Glomerular endothelial cell (primary cell): Measurements from ENCODE around the gene RAB36. TPM values are rescaled to one million over a fixed set of nuclear protein-coding genes. Genes with fewer than 3 reads are reported as not detected.
A peak's percentile ranks its signal among the peaks of the same experiment; 100 is the strongest.

Experiments
- DNase-seq: peaks from one replicate; pipeline ENCODE4 v3.0.0-alpha.2; 2011; ENCODE audit warnings: low read depth, low spot score; ENCODE audit errors: extremely low read depth
- total RNA-seq: library from RNA; depleted of rRNA; stranded (reverse); fragments of >200 nt; gene quantifications from 2 replicates; pipeline ENCODE4 v1.2.3, GENCODE V29; 2015

The RAB36 gene
- total RNA-seq, 1 donor from 2014 or later: 3.5 TPM

DNA sequence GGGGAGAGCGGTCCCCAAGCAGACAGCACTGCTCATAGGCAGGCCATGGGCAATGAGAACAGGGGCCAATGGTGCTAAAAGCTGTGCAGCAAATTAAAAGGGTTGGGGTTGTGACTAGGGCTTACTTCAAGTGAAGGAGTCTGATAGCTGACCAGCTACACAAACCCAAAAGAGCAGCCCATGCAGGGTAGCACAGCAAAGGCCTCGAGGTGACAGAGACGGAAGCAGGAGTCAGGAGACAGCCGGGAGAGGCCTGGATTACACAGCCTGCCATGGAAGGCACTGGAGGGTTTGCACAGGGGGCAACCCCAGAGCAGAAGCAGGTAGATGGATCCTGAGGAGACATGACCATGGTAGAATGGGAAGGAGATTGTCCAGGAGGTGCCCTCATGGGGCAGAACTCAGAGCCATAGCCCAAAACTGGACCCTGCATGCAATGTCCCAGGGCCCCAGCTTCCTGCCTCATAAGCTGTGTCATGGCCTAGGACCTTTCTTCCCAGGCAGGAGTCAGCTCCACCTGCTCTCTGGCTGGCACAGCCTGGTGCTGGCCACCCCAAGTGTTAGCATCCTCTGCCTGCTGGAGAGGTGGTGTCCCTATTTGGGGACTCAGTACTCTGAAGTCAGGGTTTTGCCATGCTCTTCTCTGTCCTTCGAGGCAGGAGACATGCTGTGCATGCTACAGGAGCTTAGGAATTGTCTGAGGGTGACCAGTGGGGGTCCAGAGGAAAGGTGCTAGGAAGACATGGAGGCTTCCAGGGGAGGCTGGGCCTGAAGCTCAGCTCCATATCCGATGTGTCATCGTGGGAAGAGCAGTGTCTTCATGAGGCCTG is 36.8 kb upstream of the RAB36 start:
- DNase-seq: no peak

GRCh38 chr22:23109079-23109347 is 36.3 kb upstream of the RAB36 start:
- no peak for DNase-seq

DNA sequence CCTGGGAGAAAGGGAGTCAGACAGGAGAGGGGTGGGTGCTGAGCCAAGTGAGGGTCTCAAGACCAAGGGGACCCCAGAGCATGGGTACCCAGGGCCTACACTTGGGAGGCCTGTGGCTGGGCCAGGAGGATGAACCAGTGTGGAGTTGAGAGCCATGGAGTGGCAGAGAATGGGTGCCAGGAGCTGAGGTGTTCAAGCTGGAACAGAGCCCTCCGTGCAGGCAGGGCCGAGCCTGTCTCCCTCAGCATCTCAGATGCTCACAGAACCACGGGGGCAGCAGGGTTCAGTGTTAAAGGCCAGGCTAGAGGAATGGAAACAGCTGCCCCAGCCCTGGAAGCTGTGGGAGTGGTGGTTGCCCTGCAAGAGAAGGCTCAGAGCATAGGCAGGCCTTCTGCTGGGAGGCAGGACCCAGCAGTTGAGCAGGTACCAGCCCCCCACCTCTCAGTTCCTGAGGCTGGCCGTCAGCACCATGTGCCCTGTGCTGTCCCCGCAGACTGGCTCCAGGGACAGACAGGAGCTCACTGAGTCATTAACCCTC is 35.8 kb upstream of the RAB36 start:
- DNase-seq: no peak

DNA sequence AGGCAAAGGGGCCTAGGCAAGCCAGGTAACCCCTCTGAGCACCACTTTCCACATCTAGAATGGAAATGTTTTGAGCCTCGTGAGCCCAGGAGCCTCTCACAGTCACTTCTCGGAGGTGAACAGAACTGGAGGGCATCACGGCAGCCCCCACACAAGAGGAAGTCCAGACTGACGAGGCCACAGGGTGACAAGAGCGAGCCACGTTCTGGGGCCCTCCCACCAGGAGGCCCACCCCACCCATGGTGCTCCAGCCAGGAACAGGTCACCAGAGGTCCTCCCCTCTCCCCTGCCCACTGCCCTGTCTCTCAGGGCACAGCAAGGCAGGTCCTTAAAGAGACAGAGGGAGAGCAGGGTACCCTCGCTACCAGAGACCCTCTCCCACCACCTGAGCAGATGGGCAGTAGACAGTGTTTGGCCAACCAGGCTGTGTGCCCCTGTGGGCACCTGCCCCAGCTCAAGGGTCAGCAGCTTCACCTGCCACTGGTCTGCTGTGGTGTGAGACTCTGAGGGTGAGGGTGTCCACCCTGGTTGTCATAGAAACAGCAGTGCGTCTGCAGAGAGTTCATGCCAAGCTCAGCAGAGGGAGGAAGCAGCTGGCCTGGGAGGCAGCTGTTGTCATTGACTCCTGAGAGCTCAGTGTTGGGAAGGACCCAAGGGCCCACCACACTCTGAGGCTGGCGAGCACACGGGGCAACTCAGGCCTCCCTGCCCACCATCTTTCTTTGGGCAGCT is 34.9 kb upstream of the RAB36 start:
- no peak for DNase-seq

GRCh38 chr22:23110922-23111527 is 34.3 kb upstream of the RAB36 start:
- DNase-seq: no peak

DNA sequence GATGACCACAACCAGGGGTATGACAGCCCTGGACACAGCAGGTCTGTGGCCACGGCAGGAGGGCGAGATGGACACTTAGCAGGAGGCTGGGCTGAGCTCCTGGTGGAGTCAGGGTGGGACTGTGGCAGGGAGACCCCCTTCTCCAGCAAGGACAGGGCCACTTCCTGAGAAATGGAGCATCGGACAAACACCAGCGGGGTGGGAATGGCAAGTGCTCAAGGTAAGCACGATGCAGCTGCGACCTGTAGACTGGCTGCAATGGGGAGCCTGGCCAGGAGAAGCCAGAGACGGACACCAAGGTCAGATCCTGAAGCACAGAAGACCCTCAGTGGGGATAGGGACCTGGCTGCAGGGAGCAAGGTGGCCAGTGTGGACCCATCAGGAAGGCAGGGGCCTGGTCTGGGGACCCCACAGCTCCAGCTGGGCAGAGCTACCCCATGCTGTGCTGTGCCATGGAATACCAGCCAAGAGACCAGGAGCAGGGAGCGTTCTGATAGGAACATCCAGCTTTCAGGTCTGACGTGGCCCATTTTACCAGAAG is 32.7 kb upstream of the RAB36 start:
- DNase-seq: no peak

DNA sequence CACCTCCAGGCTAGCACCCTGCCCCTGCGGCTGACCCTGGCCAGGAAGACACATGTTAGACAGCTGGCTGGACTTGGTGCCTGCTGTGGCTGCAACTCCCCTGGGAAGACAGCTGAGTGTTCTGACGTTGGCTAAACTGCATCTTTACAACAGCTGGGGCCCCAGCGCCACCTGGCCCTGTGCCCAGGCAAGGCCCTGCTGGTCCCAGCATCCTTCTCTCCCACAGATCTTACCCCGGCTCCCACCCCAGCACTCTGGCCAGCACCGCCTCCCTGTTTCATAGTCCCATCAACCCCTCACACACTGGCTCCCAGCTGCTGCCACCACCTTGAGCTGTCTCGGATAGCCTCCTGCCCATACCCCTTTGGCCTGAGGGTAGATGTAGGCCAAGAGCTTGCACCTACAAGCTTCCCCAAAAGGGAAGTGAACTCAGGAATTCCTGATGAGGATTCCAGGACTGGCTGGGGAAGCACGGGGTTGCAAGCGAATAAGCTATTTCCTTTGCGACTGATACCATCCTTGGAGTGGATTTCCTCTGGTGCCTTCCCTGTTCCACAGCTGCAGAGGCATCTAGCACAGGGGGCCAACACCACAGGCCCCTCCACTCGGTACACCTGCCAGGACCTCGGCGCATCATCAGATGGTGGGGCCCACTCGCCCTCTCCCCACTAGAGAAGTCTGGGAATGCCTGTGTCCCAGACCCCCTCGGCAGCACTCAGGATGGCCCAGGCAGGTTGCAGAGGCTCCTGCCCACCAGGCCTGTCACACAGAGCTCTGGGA is 32.0 kb upstream of the RAB36 start:
- no peak for DNase-seq

DNA sequence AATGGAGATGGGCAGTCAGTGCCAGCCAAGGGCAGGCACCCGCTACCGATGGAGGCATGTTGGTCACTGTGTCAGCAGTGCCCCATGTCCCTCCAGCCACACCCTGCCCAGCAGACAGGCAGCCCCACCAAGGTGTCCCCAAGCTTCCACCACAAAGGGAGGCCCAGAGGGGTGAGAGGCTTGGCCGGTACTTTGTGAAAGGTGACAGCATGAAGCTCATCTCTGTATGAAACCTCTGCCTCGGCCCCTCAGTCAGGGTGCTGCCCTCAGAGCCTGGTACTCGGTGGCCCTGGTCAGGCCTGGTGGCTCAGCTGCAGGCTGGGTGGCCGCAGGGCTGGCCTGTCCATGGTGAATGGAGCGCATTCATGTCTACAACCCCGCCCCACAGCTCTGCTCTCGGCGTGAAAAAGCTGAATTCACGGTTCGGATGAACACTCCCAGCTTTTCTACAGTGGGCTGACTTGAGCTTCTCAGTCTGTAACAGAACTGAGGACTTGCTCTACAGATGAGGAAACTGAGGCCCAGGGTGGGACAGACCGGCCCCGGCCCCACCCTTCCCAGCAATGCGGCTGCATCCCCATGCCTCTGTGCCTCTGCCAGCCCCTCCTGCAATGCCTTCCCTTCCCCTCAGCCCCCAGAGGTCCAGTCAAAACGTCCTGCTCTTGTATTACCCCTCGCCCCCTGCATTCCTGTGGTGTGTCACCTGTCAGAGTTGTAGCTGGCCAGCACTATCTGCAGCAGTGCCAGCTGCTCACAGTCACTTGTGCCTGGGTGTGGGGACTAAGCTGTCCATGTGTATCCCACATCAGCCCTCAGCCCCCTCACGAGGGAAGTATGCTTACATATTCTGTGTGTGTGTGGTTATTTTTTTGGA is 31.2 kb upstream of the RAB36 start:
- DNase-seq: no peak

GRCh38 chr22:23114721-23115020 is 30.6 kb upstream of the RAB36 start:
- DNase-seq: no peak

- no peak for DNase-seq
Measured at GRCh38 chr22:23115369-23115768, 29.9 kb upstream of the RAB36 start.

- no peak for DNase-seq
Measured at GRCh38 chr22:23115825-23116494, 29.3 kb upstream of the RAB36 start.

DNA sequence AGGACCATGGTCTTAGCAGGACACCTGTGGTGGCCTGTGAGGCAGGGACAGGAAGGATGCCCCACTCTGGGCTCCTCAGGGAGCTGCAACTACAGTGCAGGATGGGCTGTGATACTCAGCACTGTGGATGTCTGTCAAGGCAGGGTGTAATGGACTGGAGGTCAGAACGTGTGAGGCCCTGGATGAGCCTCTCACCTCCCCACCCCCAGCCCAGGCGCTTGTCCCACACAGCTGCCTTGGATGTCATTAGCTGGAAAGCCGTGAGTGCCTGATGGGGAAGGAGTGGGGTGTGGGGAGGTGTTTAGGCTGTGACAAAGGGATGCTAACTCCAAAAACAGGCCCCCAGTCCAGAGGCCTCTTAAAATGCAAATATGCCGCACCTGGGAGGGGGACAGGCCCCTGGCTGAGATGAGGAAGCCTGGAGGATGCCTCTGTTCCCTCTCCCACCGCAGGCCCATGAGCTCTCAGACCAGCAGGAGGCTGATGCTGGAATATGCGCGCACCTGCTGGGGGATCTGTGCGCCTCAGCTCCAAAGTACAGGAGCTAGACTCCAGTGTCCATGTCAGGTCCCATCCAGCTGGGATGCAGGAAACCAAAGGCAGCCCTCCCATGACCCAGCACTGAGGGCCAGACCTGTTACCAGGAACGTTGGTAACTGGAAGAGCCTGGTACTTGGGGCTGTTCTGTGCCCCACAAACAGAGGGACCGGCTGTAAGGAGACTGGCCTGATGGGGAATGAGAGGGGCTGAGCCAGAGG is 28.6 kb upstream of the RAB36 start:
- DNase-seq: no peak

GRCh38 chr22:23117275-23117674 is 28.0 kb upstream of the RAB36 start:
- DNase-seq: no peak

- DNase-seq: no peak
Measured at GRCh38 chr22:23117891-23118646, 27.2 kb upstream of the RAB36 start.

GRCh38 chr22:23118647-23119493 is 26.4 kb upstream of the RAB36 start:
- DNase-seq: no peak

GRCh38 chr22:23119494-23120414 is 25.5 kb upstream of the RAB36 start:
- DNase-seq: peak; percentile 10
